ENCODE measurements around the gene SPATS2L. TPM values are rescaled to one million over a fixed set of nuclear protein-coding genes. Genes with fewer than 3 reads are reported as not detected.

Gene SPATS2L
- total RNA-seq, 1 donor from 2014 or later, result 43.8 TPM

- no peak for DNase-seq
Observed at GRCh38 chr2:200416878-200417277, 110.4 kb downstream of the SPATS2L start.

GRCh38 chr2:200417366-200417765, 110.9 kb downstream of the SPATS2L start:
- DNase-seq, result no peak

- DNase-seq, result no peak
Observed at GRCh38 chr2:200418399-200418798, 111.9 kb downstream of the SPATS2L start.

- DNase-seq, result no peak
Observed at GRCh38 chr2:200419325-200419724, 112.8 kb downstream of the SPATS2L start.

- DNase-seq, result no peak
Observed at GRCh38 chr2:200421270-200421669, 114.8 kb downstream of the SPATS2L start.

GRCh38 chr2:200422071-200422470, 115.6 kb downstream of the SPATS2L start:
- DNase-seq, result no peak

- DNase-seq, result no peak
Observed at GRCh38 chr2:200422532-200423261, 116.2 kb downstream of the SPATS2L start.

- no peak for DNase-seq
Observed at GRCh38 chr2:200423541-200423940, 117.0 kb downstream of the SPATS2L start.

- no peak for DNase-seq
Observed at GRCh38 chr2:200425026-200425821, 118.7 kb downstream of the SPATS2L start.

- no peak for DNase-seq
Observed at GRCh38 chr2:200426754-200427153, 120.3 kb downstream of the SPATS2L start.

GRCh38 chr2:200428961-200429665, 122.6 kb downstream of the SPATS2L start:
- DNase-seq, result no peak

GRCh38 chr2:200430017-200430416, 123.5 kb downstream of the SPATS2L start:
- no peak for DNase-seq

- DNase-seq, result no peak
Observed at GRCh38 chr2:200431996-200432705, 125.7 kb downstream of the SPATS2L start.

GRCh38 chr2:200435379-200435778, 128.9 kb downstream of the SPATS2L start:
- no peak for DNase-seq

GRCh38 chr2:200438251-200438650, 131.8 kb downstream of the SPATS2L start:
- DNase-seq, result no peak

- no peak for DNase-seq
Observed at GRCh38 chr2:200438846-200439245, 132.4 kb downstream of the SPATS2L start.

- DNase-seq, result no peak
Observed at GRCh38 chr2:200439981-200440380, 133.5 kb downstream of the SPATS2L start.

- DNase-seq, result no peak
Observed at GRCh38 chr2:200442471-200442870, 136.0 kb downstream of the SPATS2L start.

- DNase-seq, result no peak
Observed at GRCh38 chr2:200443376-200443775, 136.9 kb downstream of the SPATS2L start.

- no peak for DNase-seq
Observed at GRCh38 chr2:200443916-200444315, 137.4 kb downstream of the SPATS2L start.

- peak; percentile 15 for DNase-seq
Observed at GRCh38 chr2:200444530-200444929, 138.0 kb downstream of the SPATS2L start.

GRCh38 chr2:200445284-200445683, 138.8 kb downstream of the SPATS2L start:
- no peak for DNase-seq

Data from occipital lobe (tissue), 2 donors.